SU-DHL-6 (cell line): ENCODE results near the gene CPNE8.

Experiments
- CTCF ChIP-seq: fragments of 200-600 bp; sonication (generic); IDR thresholded peaks from one replicate; pipeline ENCODE4 v1.5.1; 2017; ENCODE audit warnings: antibody characterized with exemption, mild to moderate bottlenecking, low read length, moderate library complexity; ENCODE audit not compliant: insufficient read depth, poor library complexity, severe bottlenecking
- EZH2phosphoT487 ChIP-seq: fragments of 200-600 bp; sonication (generic), shearing (Covaris generic); conservative IDR thresholded peaks from 2 replicates; pipeline ENCODE4 v1.6.1; 2018; ENCODE audit warnings: mild to moderate bottlenecking, antibody characterized with exemption, low read length, moderate library complexity, mixed read lengths

GRCh38 chr12:38912116-38912515, 6.7 kb upstream of the CPNE8 start:
- TF ChIP-seq CTCF, result no peak
- TF ChIP-seq EZH2phosphoT487, result no peak
